Measurements from ENCODE around the gene TBC1D22A.

GRCh38 chr22:46849101-46849500 is 86.7 kb downstream of the TBC1D22A start:
- TF ChIP-seq CTCF (IDR thresholded peaks at IDR 0.05) = no peak
- TF ChIP-seq EZH2 (IDR thresholded peaks at IDR 0.05) = no peak

Measured in neural progenitor cell (in vitro differentiated cells).